HepG2 (cell line): ENCODE data around the gene LPXN. TPM values are rescaled to one million over a fixed set of nuclear protein-coding genes. Genes with fewer than 3 reads are reported as not detected.
A peak's percentile ranks its signal among the peaks of the same experiment; 100 is the strongest.

Experiments
- ETV5 ChIP-seq: IDR thresholded peaks from 2 replicates; pipeline ENCODE4 v1.6.1; 2018; ENCODE audit warnings: missing biosample characterization, missing genetic modification reagents, inconsistent platforms, borderline replicate concordance
- FOSL1 ChIP-seq: sonication (generic); formaldehyde crosslinking; IDR thresholded peaks from 2 replicates; pipeline ENCODE4 v1.9.0; 2021; ENCODE audit warnings: missing genetic modification reagents, borderline replicate concordance
- FOSL2 ChIP-seq: sonication (generic); formaldehyde crosslinking; IDR thresholded peaks from 2 replicates; pipeline ENCODE4 v1.4.0; 2020; ENCODE audit warnings: missing genetic modification reagents
- HNF4G ChIP-seq, 2 experiments: sonication (generic) in 1 of 2; formaldehyde crosslinking in 1 of 2; IDR thresholded peaks; 2 replicates each; pipeline versions ENCODE4 v1.4.0 to v1.6.1; 2011 to 2020; ENCODE audit warnings: borderline replicate concordance in 2 of 2, low read depth in 2 of 2, mild to moderate bottlenecking in 2 of 2, low read length in 1 of 2, missing genetic modification reagents in 1 of 2, moderate library complexity in 1 of 2
- KLF16 ChIP-seq, 2 experiments: sonication (generic) in 1 of 2; formaldehyde crosslinking in 1 of 2; IDR thresholded peaks; 2 replicates each; pipeline versions ENCODE4 v1.6.1 to v1.8.0; 2016 to 2023; ENCODE audit warnings: missing genetic modification reagents in 2 of 2, missing compliant biosample characterization in 1 of 2
- MYC ChIP-seq: sonication (generic); formaldehyde crosslinking; IDR thresholded peaks from 2 replicates; pipeline ENCODE4 v1.9.0; 2021; ENCODE audit warnings: missing genetic modification reagents, borderline replicate concordance
- MYPOP ChIP-seq: sonication (generic); formaldehyde crosslinking; IDR thresholded peaks from 2 replicates; pipeline ENCODE4 v1.8.1; 2023; ENCODE audit warnings: mild to moderate bottlenecking, moderate library complexity, missing genetic modification reagents
- NFYB ChIP-seq: sonication (generic); formaldehyde crosslinking; IDR thresholded peaks from 2 replicates; pipeline ENCODE4 v1.4.0; 2020; ENCODE audit warnings: missing genetic modification reagents
- PHF20 ChIP-seq: sonication (generic); formaldehyde crosslinking; IDR thresholded peaks from 2 replicates; pipeline ENCODE4 v1.5.0; 2020; ENCODE audit warnings: mild to moderate bottlenecking, missing genetic modification reagents
- POLR2AphosphoS5 ChIP-seq: IDR thresholded peaks from 2 replicates; pipeline ENCODE4 v1.6.1; 2012; ENCODE audit warnings: low read depth, low read length
- RBM22 ChIP-seq: fragments of 200-400 bp; formaldehyde crosslinking; optimal IDR thresholded peaks from 2 replicates; pipeline ENCODE3; 2017; ENCODE audit warnings: mild to moderate bottlenecking, low read length, moderate library complexity
- SIN3A ChIP-seq: IDR thresholded peaks from 2 replicates; pipeline ENCODE4 v1.6.1; 2011; ENCODE audit warnings: low read depth, mild to moderate bottlenecking, control low read depth, low read length, borderline replicate concordance
- SKI ChIP-seq: fragments of 450-650 bp; IDR thresholded peaks from one replicate; pipeline ENCODE4 v1.6.1; 2018; ENCODE audit warnings: mild to moderate bottlenecking; ENCODE audit not compliant: partially characterized antibody
- SOX13 ChIP-seq, 3 experiments: fragments of 450-650 bp in 1 of 3; sonication (generic) in 1 of 3; formaldehyde crosslinking in 1 of 3; IDR thresholded peaks in 2 of 3; conservative IDR thresholded peaks in 1 of 3; 2 replicates each; pipeline versions ENCODE4 v1.5.0 to v1.6.1; 2016 to 2020; ENCODE audit warnings: antibody characterized with exemption in 1 of 3, mild to moderate bottlenecking in 1 of 3, missing compliant biosample characterization in 1 of 3, missing genetic modification reagents in 1 of 3, moderate library complexity in 1 of 3
- ZBTB44 ChIP-seq: sonication (generic); formaldehyde crosslinking; IDR thresholded peaks from 2 replicates; pipeline ENCODE4 v1.4.0; 2020; ENCODE audit warnings: missing genetic modification reagents
- ZNF256 ChIP-seq: sonication (generic); formaldehyde crosslinking; conservative IDR thresholded peaks from 2 replicates; pipeline ENCODE4 v1.4.0; 2020; ENCODE audit warnings: missing genetic modification reagents
- ZNF326 ChIP-seq: sonication (generic); formaldehyde crosslinking; IDR thresholded peaks from 2 replicates; pipeline ENCODE4 v1.4.0; 2020; ENCODE audit warnings: missing genetic modification reagents, borderline replicate concordance
- ZNF382 ChIP-seq: sonication (generic); formaldehyde crosslinking; IDR thresholded peaks from 2 replicates; pipeline ENCODE4 v1.5.0; 2020; ENCODE audit warnings: missing genetic modification reagents, mild to moderate bottlenecking, borderline replicate concordance
- ZNF607 ChIP-seq: sonication (generic); formaldehyde crosslinking; IDR thresholded peaks from 2 replicates; pipeline ENCODE4 v1.5.1; 2020; ENCODE audit warnings: missing genetic modification reagents, mild to moderate bottlenecking, borderline replicate concordance
- ZNF75D ChIP-seq: sonication (generic); formaldehyde crosslinking; IDR thresholded peaks from 2 replicates; pipeline ENCODE4 v1.8.1; 2023; ENCODE audit warnings: missing genetic modification reagents, mild to moderate bottlenecking, borderline replicate concordance
- ZNF781 ChIP-seq: sonication (generic); formaldehyde crosslinking; IDR thresholded peaks from 2 replicates; pipeline ENCODE4 v1.5.1; 2020; ENCODE audit warnings: borderline replicate concordance, mild to moderate bottlenecking, missing genetic modification reagents; ENCODE audit errors: not compliant biosample characterization
- polyA plus RNA-seq, 8 experiments: library from polyadenylated mRNA; depleted of rRNA in 3 of 8; stranded (reverse) in 7 of 8; unstranded in 1 of 8; fragments of >200 nt; fragmentation: Illumina TruSeq in 4 of 8; extraction: Trizol in 4 of 8; gene quantifications; 2 replicates each; pipeline versions ENCODE4 v1.2.1 to v1.2.3, GENCODE V29; 2011 to 2016; ENCODE audit warnings: low read depth in 4 of 8, missing spikeins in 1 of 8, mixed read lengths in 1 of 8; ENCODE audit not compliant: insufficient read depth in 1 of 8
- total RNA-seq, 5 experiments: library from RNA; depleted of rRNA; stranded (reverse); fragments of >200 nt; fragmentation: Illumina TruSeq; extraction: Trizol; gene quantifications; 2 replicates each; pipeline ENCODE4 v1.2.3, GENCODE V29; 2016; ENCODE audit warnings: low read depth in 1 of 5
- TF ChIP-seq, protein P1 (sequence below): IDR thresholded peaks from 2 replicates; pipeline ENCODE4 v1.4.0; 2020; ENCODE audit warnings: mild to moderate bottlenecking, missing genetic modification reagents

LPXN gene
- total and polyA plus RNA-seq, 2 of the 13 experiments (the other 11 are each of a cell fraction or from before 2014, with no cell fraction given), result 1.7 to 3.5 TPM

DNA sequence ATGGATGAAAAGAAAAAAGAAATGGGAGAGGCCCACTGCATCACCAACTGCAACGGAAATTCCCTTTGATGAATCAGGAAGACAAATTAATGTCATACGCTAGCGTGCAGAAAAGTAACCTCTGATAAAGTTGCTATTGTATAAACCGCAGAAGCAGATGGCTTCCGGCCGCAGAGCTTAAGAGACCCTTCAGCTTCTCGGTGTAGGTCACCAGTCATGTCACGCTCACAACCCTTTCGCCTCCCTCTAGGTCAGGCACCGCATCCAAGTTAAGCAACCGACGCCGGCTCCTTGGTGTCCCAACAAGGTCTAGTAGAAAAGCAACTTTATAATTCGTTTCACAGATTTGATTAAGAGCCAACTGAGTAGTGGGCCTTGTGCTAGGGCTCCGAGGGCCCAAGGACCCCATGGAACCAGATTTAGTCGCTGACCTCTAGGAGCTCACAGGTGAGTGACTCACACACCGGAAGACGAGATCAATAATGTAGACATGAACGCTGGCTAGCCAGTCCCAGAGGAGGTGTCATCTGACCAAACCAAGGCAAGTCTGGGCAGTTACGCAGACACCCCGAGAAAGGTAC, 2.0 kb upstream of the LPXN start (continued):
- TF ChIP-seq ZBTB44 (CRISPR knock-in tag) (no peak), ZNF326 (no peak), ZNF75D (0 out of 2 replicates have a peak, but pooled peaks have one; percentile 28), ETV5 (CRISPR knock-in tag) (peak; percentile 89), ZNF781 (CRISPR knock-in tag) (peak; percentile 52), POLR2AphosphoS5 (peak; percentile 76), MYC (CRISPR knock-in tag) (peak; percentile 36; the same call in 1 of the 2 replicates), SKI (peak; percentile 51), FOSL1 (CRISPR knock-in tag) (peak; percentile 68; the same call in 1 of the 2 replicates), KLF16 (CRISPR knock-in tag; IDR thresholded peaks at IDR 0.05) (0 out of 4 replicates have a peak, but pooled peaks of 1 of the 2 experiments have one; percentile 15), NFYB (CRISPR knock-in tag) (no peak), FOSL2 (CRISPR knock-in tag) (peak; percentile 96), HNF4G (IDR thresholded peaks at IDR 0.05; ENCODE audit: borderline replicate concordance, low read depth, low read length) (peak; percentile 34; the same call in 1 of the 2 replicates), HNF4G (CRISPR knock-in tag; IDR thresholded peaks at IDR 0.05; ENCODE audit: borderline replicate concordance, low read depth) (no peak), PHF20 (CRISPR knock-in tag) (peak; percentile 73; the same call in 1 of the 2 replicates), ZNF256 (peak; percentile 25; the same call in 1 of the 2 replicates), MYPOP (CRISPR knock-in tag) (peak; percentile 42), ZNF607 (CRISPR knock-in tag) (0 out of 2 replicates have a peak, but pooled peaks have one; percentile 18), ZNF382 (CRISPR knock-in tag) (no peak), SOX13 (IDR thresholded peaks at IDR 0.05) (no peak), SOX13 (CRISPR knock-in tag; conservative IDR thresholded peaks at IDR 0.05 in 1 of 2, IDR thresholded peaks at IDR 0.05 in 1 of 2) (0 out of 4 replicates have a peak, but pooled peaks of 1 of the 2 experiments have one; percentile 14), SIN3A (peak; percentile 60; the same call in 1 of the 2 replicates), RBM22 (no peak)
- TF ChIP-seq, protein P1, sequence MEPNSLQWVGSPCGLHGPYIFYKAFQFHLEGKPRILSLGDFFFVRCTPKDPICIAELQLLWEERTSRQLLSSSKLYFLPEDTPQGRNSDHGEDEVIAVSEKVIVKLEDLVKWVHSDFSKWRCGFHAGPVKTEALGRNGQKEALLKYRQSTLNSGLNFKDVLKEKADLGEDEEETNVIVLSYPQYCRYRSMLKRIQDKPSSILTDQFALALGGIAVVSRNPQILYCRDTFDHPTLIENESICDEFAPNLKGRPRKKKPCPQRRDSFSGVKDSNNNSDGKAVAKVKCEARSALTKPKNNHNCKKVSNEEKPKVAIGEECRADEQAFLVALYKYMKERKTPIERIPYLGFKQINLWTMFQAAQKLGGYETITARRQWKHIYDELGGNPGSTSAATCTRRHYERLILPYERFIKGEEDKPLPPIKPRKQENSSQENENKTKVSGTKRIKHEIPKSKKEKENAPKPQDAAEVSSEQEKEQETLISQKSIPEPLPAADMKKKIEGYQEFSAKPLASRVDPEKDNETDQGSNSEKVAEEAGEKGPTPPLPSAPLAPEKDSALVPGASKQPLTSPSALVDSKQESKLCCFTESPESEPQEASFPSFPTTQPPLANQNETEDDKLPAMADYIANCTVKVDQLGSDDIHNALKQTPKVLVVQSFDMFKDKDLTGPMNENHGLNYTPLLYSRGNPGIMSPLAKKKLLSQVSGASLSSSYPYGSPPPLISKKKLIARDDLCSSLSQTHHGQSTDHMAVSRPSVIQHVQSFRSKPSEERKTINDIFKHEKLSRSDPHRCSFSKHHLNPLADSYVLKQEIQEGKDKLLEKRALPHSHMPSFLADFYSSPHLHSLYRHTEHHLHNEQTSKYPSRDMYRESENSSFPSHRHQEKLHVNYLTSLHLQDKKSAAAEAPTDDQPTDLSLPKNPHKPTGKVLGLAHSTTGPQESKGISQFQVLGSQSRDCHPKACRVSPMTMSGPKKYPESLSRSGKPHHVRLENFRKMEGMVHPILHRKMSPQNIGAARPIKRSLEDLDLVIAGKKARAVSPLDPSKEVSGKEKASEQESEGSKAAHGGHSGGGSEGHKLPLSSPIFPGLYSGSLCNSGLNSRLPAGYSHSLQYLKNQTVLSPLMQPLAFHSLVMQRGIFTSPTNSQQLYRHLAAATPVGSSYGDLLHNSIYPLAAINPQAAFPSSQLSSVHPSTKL (CRISPR knock-in tag), result 0 out of 2 replicates have a peak, but pooled peaks have one; percentile 49
